Measurements from ENCODE around the gene MGAT4B. TPM values are rescaled to one million over a fixed set of nuclear protein-coding genes. Genes with fewer than 3 reads are reported as not detected.

The MGAT4B gene
- total and polyA plus RNA-seq, 2 of the 13 experiments (the other 11 are each of a cell fraction or from before 2014, with no cell fraction given) = 93.5 to 130 TPM

- TF ChIP-seq, protein P1, sequence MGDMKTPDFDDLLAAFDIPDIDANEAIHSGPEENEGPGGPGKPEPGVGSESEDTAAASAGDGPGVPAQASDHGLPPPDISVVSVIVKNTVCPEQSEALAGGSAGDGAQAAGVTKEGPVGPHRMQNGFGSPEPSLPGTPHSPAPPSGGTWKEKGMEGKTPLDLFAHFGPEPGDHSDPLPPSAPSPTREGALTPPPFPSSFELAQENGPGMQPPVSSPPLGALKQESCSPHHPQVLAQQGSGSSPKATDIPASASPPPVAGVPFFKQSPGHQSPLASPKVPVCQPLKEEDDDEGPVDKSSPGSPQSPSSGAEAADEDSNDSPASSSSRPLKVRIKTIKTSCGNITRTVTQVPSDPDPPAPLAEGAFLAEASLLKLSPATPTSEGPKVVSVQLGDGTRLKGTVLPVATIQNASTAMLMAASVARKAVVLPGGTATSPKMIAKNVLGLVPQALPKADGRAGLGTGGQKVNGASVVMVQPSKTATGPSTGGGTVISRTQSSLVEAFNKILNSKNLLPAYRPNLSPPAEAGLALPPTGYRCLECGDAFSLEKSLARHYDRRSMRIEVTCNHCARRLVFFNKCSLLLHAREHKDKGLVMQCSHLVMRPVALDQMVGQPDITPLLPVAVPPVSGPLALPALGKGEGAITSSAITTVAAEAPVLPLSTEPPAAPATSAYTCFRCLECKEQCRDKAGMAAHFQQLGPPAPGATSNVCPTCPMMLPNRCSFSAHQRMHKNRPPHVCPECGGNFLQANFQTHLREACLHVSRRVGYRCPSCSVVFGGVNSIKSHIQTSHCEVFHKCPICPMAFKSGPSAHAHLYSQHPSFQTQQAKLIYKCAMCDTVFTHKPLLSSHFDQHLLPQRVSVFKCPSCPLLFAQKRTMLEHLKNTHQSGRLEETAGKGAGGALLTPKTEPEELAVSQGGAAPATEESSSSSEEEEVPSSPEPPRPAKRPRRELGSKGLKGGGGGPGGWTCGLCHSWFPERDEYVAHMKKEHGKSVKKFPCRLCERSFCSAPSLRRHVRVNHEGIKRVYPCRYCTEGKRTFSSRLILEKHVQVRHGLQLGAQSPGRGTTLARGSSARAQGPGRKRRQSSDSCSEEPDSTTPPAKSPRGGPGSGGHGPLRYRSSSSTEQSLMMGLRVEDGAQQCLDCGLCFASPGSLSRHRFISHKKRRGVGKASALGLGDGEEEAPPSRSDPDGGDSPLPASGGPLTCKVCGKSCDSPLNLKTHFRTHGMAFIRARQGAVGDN (CRISPR knock-in tag; IDR thresholded peaks at IDR 0.05) = peak; percentile 51
- TF ChIP-seq SMAD1 (CRISPR knock-in tag; IDR thresholded peaks at IDR 0.05; ENCODE audit: borderline replicate concordance, low read depth) (no peak), THAP11 (CRISPR knock-in tag; IDR thresholded peaks at IDR 0.05) (0 out of 2 replicates have a peak, but pooled peaks have one; percentile 3), AGO2 (optimal IDR thresholded peaks at IDR 0.05; ENCODE audit: low read depth, low read length) (peak; percentile 89), KAT8 (CRISPR knock-in tag; IDR thresholded peaks at IDR 0.05) (no peak), POLR2G (IDR thresholded peaks at IDR 0.05; ENCODE audit: low read depth, low read length) (peak; percentile 50; the same call in 1 of the 2 replicates)
- TF ChIP-seq, protein P2, sequence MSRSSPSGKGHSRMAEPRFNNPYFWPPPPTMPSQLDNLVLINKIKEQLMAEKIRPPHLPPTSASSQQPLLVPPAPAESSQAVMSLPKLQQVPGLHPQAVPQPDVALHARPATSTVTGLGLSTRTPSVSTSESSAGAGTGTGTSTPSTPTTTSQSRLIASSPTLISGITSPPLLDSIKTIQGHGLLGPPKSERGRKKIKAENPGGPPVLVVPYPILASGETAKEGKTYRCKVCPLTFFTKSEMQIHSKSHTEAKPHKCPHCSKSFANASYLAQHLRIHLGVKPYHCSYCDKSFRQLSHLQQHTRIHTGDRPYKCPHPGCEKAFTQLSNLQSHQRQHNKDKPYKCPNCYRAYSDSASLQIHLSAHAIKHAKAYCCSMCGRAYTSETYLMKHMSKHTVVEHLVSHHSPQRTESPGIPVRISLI (CRISPR knock-in tag; IDR thresholded peaks at IDR 0.05; ENCODE audit: borderline replicate concordance) = no peak
Observed at GRCh38 chr5:179822444-179822990, 15.9 kb upstream of the MGAT4B start (continued).

Data from HepG2 (cell line).